GM20000 (cell line): ENCODE measurements around the gene TNRC6B.

ENCODE experiments used
- DNase-seq: peaks from one replicate; pipeline ENCODE4 v3.0.0; 2012; ENCODE audit warnings: low spot score
- TF ChIP-seq, protein P1 (sequence below): IDR thresholded peaks from 2 replicates; pipeline ENCODE4 v1.5.1; 2012; ENCODE audit warnings: mild to moderate bottlenecking, control low read depth; ENCODE audit errors: extremely low read depth, missing control alignments

Gene TNRC6B

DNA sequence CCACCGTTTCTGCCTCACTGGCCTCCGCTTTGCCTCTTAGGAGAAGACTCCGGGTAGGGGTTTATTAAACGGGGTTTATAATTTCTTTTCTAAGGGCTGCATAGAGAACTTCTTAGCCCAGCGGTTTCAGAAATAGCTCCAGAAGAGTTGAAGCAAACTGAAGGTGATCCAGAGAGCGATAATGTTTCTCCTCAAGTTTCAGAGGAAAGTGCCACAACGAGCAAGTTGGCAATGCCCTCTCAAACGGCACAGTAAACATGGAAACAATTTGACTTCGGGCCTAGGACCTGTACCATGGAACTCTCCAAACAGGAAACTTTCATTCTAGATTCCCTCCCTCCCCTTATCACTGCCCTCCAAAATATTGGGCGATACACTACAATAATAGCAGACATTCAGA, 169.6 kb downstream of the TNRC6B start:
- TF ChIP-seq, protein P1, sequence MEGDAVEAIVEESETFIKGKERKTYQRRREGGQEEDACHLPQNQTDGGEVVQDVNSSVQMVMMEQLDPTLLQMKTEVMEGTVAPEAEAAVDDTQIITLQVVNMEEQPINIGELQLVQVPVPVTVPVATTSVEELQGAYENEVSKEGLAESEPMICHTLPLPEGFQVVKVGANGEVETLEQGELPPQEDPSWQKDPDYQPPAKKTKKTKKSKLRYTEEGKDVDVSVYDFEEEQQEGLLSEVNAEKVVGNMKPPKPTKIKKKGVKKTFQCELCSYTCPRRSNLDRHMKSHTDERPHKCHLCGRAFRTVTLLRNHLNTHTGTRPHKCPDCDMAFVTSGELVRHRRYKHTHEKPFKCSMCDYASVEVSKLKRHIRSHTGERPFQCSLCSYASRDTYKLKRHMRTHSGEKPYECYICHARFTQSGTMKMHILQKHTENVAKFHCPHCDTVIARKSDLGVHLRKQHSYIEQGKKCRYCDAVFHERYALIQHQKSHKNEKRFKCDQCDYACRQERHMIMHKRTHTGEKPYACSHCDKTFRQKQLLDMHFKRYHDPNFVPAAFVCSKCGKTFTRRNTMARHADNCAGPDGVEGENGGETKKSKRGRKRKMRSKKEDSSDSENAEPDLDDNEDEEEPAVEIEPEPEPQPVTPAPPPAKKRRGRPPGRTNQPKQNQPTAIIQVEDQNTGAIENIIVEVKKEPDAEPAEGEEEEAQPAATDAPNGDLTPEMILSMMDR: no peak
- DNase-seq: no peak

GRCh38 chr22:40348025-40348658, 170.4 kb downstream of the TNRC6B start:
- TF ChIP-seq, protein P1: peak; percentile 90
- DNase-seq: peak; percentile 77

DNA sequence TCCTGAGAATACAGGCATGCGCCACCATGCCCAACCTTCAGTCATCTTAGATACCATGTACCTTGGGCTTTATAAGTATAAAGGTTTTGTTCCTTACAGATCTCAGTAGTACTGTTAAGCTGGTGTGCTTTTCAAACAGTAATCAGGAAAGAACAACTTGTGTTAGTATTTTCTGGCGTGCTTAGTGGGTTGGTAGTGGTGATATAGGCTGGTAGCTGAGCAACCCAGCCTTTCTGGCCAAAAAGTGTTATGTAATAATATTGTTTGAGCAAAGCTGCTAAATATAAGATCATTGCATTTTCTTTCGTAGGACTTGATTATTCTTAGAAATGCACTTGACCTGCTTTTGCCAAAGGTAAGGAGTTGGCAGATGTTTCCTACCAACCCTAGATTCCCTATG, 175.0 kb downstream of the TNRC6B start:
- TF ChIP-seq, protein P1: no peak
- no peak for DNase-seq

- DNase-seq: no peak
- TF ChIP-seq, protein P1: no peak
These were observed 183.4 kb downstream of the TNRC6B start for GRCh38 chr22:40361100-40361499.

DNA sequence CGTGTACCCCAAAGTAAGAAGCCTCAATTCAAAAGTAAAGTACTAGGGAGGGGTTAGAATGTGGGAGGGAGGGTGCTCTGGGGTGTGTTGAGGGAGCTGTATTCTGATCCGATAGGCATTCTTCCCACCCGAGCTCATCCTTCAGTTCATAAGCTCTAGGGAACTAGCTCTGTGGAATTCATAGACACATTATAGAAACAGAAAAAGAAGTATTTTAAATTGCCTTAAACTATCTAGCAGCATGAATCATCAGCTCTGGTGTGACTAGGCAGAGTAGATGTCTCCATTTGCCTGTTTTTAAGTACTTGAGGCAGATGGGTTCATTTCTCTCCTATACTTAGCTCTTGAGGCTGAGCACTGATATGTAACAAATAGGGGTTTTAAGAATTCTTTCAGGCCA, 185.3 kb downstream of the TNRC6B start:
- no peak for DNase-seq
- TF ChIP-seq, protein P1: no peak

- TF ChIP-seq, protein P1: no peak
- DNase-seq: no peak
These were observed 186.7 kb downstream of the TNRC6B start for GRCh38 chr22:40364431-40364830.

DNA sequence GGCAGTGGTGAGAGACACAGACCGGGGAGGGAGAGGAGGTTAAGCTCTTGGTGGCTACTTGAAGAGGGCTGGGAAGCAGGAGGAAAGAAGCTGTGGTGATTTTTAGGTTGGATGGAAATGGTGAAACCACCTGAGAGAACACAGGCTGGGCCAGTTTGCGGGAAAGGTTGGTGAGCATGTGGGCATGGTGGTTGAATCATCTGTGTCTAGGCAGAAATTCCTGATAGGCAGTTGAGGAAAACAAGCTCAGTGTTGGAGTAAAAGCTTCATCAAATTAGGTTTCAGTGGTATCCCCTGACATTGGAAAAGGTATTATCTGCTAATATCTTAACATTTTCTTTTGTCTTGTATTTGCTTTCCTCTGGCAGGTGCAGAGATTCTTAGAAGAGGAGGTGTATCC, 188.3 kb downstream of the TNRC6B start:
- TF ChIP-seq, protein P1: no peak
- no peak for DNase-seq
